GM18873 (cell line): Measurements from ENCODE around the gene ATIC.

ENCODE experiments used
- ATAC-seq: cut with Tn5 transposase; IDR thresholded peaks from one replicate; pipeline ENCODE4 v1.9.1; 2021; ENCODE audit warnings: mild to moderate bottlenecking, moderate library complexity, moderate number of reproducible peaks; ENCODE audit not compliant: unreplicated experiment, low FRiP score

ATIC gene

GRCh38 chr2:215313255-215313613, 1.4 kb downstream of the ATIC start:
- ATAC-seq, result no peak

GRCh38 chr2:215314896-215315295, 3.0 kb downstream of the ATIC start:
- no peak for ATAC-seq

GRCh38 chr2:215315301-215315700, 3.4 kb downstream of the ATIC start:
- ATAC-seq, result no peak

GRCh38 chr2:215316336-215316735, 4.5 kb downstream of the ATIC start:
- no peak for ATAC-seq

- no peak for ATAC-seq
Observed at GRCh38 chr2:215319500-215319899, 7.6 kb downstream of the ATIC start.

- no peak for ATAC-seq
Observed at GRCh38 chr2:215320102-215320501, 8.2 kb downstream of the ATIC start.

GRCh38 chr2:215320679-215321078, 8.8 kb downstream of the ATIC start:
- no peak for ATAC-seq

GRCh38 chr2:215324811-215325210, 13.0 kb downstream of the ATIC start:
- ATAC-seq, result no peak

GRCh38 chr2:215328066-215328465, 16.2 kb downstream of the ATIC start:
- ATAC-seq, result no peak

- ATAC-seq, result peak; percentile 66
Observed at GRCh38 chr2:215332872-215333595, 21.2 kb downstream of the ATIC start.

- no peak for ATAC-seq
Observed at GRCh38 chr2:215338883-215339679, 27.2 kb downstream of the ATIC start.

- ATAC-seq, result no peak
Observed at GRCh38 chr2:215347878-215348277, 36.0 kb downstream of the ATIC start.

- ATAC-seq, result no peak
Observed at GRCh38 chr2:215352602-215353001, 40.7 kb downstream of the ATIC start.

- no peak for ATAC-seq
Observed at GRCh38 chr2:215354771-215355695, 43.2 kb downstream of the ATIC start.

- ATAC-seq, result no peak
Observed at GRCh38 chr2:215355801-215356200, 43.9 kb downstream of the ATIC start.

GRCh38 chr2:215356334-215356947, 44.6 kb downstream of the ATIC start:
- no peak for ATAC-seq

GRCh38 chr2:215356948-215357461, 45.1 kb downstream of the ATIC start:
- ATAC-seq, result no peak

- no peak for ATAC-seq
Observed at GRCh38 chr2:215357660-215358059, 45.8 kb downstream of the ATIC start.

GRCh38 chr2:215358312-215358845, 46.5 kb downstream of the ATIC start:
- ATAC-seq, result no peak
